Measurements from ENCODE around the gene MCF2L.

The MCF2L gene

DNA sequence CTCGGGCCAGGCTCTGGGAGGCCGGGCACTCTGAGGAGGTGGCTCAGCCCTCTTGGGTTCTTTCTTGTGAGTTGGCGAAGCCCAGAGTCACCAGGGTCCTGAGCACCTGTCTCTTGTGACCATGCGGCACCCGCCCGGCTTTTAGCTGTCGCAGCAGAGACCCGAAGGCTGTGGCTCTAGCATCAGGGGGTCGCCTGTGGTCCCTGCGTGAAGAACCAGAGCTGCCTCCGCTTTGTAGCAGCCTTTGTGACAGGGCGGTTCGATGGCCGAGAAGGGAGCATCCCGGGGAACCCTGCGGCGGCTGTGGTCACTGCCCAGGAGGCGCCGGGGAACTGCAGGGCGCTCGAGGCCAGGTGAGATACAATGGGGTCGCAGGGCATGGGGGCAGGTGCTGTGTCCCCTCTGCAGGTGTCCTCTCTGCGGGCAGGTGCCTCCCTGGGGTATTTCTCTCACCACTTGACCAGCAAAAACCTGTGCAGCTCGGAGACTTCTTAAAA lies 10.4 kb downstream of the MCF2L start:
- no peak for DNase-seq (ENCODE audit: low spot score)

DNA sequence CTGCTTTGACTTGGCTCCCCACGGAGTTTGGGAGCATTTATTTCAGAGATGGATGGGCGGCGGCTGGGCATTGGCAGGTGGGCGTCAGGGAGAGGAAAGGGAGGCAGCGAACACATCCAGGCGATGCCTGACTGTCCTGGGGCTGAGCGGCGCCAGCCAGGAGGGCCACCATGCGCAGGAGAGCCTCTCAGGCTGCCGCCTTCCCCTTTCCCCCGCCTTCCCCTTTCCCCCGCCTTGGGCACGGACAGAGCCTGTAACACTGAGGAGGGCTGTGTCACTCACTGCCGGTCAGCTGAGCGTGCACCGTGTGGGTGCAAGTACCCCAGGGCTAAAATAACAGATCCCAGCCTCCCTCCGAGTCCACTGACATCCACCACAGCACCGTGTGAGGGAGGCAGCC lies 11.4 kb downstream of the MCF2L start:
- no peak for DNase-seq (ENCODE audit: low spot score)

DNA sequence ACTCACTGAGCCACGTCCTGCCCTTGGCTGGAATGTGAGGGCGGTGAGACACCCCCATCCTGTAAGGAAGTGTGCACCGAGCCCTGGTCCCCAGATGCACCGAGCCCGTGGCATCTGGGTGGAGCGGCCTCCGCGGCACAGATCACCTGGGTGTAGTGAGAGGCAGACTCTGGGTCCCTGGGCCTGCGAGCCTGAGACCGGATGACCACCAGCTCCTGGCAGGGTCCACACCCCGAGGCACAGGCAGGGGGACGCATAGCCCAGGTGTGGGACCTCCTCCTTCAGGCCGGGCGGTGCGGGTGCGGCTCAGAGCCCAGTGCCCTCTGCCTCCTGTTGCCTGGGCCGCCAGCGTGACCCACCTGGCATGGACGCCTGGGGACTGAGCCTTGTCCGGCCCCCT lies 12.4 kb downstream of the MCF2L start:
- no peak for DNase-seq (ENCODE audit: low spot score)

DNA sequence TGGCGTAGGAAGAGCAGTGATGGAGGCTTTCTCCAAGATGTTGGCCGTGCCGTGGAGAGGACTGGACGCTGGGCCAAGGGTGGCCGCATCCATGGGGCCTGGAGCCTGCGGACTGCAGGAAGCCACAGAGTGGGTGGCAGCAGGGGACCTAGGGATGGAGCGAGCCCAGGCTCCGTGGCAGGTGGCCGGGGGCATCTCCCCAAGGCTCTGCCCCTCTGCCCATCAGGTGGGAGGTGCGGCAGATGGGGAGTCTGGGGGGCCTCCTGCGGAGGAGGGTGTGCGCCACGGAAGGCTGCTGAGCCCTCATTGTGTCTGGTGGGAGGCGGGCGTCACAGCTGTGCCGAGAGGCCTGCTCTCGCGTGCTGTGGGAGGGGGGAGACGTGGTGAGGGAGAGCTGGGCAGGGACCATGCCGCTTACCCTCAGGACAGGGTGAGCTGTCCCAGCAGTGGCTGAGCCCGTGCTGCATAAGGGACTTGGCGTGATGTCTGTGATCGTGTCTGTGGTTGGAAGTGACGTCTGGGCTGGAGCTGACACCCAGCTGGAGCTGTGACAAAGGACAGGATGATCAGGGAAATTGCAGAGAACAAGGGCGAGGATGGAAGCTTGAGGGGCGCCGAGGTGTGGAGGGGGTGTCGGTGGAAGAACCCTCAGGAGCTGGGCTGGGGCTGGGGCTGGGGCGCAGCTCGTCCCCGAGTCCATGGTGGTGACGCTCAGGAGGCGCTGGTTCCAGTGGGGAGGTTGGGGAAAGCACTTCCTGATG lies 13.4 kb downstream of the MCF2L start:
- DNase-seq (ENCODE audit: low spot score), result no peak

DNA sequence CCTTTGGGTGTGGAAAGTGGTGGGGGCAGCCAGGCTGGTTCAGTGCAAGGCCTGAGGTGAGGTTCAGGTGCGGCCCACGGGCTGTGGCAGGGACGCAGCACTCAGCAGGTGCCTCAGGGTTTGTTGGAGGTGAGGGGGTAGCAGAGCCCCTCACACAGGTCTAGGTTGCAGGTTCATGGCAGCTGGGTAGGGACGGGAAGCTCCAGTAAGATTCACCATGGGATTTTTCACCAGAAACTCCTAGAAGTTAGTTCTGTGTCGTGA lies 14.0 kb downstream of the MCF2L start:
- no peak for DNase-seq (ENCODE audit: low spot score)

DNA sequence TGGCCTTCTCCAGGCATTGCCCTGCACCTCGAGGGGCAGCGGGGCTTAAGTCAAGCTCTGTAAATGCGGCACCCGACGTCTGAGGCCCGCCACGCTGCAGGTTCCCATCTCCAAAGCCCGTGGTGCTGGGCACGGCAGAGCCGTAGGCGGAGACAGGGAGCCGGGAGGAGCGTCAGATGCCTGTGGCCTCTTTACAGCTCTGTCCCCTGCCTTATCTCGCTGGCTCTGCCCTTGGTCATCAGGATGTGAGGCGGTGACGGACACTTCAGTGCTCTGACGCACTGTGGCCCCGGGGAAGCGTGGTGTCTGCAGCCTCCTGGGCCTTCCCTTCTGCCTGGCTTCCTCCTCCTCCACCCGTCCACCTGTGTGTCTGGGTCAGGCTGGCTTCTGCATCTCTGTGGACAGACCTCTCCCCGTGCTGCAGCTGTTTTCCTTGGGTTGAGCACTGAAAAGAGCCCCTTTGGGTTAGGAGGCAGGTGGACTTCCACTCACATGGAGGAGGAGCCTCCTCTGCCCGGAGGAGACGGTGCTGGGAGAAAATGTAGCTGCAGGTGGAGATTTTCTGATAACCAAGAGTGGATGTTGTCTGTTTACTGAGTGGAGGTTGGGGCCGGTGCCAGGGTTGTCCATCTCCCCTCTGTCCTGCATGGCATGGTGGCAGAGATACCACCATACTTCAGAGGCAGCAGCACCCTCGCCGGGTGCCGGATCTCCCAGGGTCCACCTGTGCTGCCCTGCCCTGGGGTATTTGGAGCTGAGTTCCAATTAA lies 14.6 kb downstream of the MCF2L start:
- no peak for DNase-seq (ENCODE audit: low spot score)

DNA sequence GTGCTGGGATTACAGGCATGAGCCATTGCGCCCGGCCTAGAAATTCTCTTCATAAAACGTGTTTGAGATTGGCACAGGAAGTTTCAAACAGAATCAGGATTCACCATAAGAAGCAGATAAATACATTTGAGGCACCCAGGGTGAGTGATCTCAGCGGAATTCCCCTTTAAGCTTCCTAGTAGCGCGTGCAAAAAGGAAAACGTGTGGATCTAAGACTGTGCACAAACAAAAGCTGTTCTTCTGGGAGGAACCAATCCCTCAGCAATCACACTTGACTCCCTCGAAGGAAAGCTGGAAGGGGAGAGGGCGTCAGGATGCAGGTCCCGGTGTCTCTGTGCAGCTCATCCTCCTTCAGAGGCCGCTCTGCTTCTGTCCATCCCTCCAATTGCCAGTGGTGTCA lies 15.5 kb downstream of the MCF2L start:
- no peak for DNase-seq (ENCODE audit: low spot score)

DNA sequence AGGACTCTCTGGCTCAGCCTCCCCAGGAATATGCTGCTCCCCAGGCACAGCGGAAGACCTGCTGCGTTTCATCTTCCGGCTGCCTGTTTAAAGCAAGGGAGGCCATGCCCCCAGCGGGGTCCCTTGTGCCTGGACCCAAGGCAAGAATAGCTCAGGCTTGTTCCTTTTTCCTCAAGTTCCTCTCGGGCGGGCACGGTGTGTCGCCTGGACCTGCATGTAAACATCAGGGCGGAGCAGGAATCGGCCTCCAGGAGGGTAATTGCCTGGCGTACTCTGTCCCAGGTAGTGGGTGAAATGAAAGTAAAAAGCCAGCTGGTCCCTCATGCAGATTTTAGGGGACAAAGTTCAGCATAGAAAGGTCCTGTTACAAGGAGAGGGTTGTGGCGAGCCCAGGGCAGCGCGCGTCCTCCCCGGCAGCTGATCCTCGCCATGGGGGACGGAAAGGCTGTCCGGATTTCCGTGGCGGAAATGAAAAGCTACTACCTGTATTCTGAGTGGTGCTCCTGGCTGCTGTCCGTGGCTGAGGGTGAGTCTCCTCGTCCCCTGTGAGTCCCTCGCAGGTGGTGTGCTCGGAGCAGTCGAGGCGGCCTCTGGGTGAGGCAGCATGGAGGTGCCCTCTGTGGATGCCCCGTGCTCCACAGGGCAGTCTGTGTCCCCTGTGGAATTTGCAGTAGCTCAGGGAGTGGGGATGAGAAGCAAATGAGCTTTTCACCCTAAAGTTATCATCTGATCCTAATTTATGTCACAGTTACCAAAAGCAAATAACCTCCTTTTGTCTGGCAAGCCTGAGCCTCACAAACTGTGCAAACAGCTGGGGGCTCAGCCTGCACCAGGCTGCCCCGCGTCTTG lies 16.2 kb downstream of the MCF2L start:
- no peak for DNase-seq (ENCODE audit: low spot score)

DNA sequence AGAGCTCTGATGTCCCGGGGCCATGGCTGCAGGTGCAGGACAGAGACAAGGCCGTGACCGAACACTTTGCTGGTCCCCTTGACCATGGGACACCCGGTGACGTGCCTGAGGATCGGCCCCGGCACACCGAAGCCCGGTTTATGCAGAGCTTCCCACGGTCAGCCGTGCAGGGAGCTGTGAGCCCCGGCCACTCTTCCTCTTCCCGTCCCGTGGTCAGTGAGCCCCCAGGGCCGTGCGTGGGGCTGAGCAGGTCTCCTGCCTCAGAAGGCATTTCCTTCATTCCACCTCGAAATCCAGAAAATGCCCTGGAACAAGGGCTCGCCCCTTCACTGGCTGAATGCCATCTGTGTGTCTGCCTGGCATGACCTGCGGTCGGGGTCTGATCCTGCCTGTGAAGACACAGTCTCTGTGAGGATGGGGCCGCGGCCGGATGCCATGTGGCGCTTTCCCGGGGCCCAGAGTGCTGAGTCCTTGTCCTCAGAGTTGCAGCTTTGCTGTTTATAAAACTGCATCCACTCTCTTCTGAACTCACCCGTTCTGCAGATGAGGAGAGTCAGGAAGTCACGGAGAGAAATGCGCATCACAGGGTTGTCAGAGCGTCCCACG lies 16.9 kb downstream of the MCF2L start:
- no peak for DNase-seq (ENCODE audit: low spot score)

DNA sequence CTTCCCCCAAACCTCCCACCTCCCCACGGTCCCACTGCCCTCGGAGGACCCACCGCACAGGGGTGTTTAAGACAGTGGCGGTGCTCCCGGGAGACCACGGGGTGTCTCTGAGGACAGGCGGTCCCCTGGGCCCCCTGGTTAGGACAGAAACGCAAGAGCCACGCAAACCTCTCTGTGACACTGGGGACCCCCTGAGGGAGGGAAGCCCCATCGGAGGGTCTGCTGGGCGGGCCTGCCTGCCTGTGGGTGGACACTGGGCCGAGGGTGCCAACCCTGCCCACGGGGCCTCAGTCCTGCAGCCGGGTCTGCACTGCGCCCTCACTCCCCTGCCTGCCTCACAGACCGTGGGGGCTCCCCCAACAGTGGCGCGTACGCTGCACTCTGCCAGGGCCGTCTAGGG lies 17.5 kb downstream of the MCF2L start:
- no peak for DNase-seq (ENCODE audit: low spot score)

DNA sequence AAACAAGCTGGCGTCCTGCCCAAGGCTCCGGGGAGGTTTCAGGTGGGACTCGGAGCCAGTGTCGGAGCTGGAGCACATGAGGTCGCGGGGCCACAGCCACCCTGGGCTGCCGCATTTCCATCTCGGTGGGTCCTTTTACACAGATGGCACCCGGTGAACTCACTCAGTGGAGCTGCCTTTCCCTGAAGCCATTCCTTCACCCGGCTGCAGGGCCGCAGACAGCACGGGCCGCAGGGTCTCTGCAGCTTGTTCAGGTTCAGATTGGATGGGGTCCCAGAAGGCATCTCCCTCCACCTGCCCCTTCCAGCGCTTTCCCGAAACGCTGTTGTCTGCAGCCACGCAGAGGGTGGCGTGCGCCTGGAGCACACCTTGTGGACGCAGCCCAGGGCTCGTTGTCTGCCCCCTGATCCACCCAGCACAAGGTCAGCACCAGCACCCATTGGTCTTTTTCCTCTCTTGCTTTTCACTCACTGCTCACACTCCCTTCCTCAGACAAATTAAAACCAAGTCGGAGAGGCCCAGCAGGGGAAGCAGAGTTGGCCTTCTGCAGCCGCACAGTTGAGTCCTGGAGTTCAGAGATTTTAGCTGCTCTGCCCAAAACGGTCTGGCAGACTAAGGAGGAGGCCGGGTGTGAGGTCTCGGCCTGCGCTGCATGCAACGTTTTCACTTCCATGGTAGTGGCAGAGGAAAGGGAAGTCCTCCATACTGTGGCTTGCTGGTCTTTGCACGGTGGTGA lies 18.1 kb downstream of the MCF2L start:
- DNase-seq (ENCODE audit: low spot score), result no peak

DNA sequence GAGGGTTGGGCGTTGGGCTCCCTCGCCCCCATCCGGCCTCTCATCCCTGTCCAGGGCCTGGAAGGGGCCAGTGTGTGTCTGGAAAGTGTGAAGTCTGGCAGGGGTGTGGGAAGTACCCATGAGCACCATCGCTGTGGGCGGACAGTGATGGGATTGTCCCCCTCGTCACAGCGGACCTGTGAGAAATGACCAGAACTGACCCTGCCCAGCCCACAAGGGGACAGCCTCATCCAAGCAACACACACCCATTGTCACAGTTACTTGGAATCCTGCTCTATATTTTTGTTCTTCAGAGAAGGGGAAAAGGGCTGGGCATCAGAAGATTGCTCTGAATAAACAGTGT lies 18.6 kb downstream of the MCF2L start:
- no peak for DNase-seq (ENCODE audit: low spot score)

DNA sequence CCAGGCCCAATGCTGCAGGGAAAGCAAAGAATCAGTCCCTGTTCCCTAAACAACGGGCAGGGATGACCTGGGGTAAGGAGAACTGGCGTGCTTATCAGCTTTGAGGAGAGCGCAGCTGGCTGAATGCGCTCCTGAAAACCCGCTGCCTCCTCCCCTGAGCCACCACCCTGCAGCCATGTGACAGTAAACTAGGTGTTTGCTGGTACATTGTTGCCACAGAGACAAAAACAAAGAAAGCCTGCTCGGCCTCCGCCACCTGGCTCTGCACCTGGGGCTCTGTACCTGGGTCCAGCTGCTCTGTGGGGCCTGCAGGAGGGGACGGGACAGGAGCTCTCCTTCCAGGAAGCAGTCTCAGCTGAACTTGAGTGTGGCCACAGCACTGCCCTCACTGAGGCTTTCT lies 21.8 kb downstream of the MCF2L start:
- DNase-seq (ENCODE audit: low spot score), result no peak

DNA sequence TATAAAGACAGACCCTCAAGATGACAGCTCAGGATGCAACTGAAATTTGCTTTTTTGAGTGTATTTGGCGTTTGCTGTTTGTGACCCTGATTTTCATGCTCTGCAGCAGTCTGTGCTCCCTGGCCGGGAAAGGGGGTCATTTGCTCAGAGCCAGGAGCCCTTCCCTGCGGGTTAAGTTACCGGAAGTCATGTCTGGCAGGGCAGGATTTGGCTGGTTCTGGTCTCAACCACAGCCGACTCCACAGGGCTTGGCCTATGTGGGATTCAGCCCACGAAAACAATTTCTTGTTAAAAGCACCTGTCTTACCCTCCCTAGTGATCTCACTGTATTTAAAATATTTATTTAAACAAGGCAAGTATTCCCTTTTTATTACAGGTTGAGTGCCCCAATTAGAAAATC lies 22.6 kb downstream of the MCF2L start:
- DNase-seq (ENCODE audit: low spot score), result no peak

DNA sequence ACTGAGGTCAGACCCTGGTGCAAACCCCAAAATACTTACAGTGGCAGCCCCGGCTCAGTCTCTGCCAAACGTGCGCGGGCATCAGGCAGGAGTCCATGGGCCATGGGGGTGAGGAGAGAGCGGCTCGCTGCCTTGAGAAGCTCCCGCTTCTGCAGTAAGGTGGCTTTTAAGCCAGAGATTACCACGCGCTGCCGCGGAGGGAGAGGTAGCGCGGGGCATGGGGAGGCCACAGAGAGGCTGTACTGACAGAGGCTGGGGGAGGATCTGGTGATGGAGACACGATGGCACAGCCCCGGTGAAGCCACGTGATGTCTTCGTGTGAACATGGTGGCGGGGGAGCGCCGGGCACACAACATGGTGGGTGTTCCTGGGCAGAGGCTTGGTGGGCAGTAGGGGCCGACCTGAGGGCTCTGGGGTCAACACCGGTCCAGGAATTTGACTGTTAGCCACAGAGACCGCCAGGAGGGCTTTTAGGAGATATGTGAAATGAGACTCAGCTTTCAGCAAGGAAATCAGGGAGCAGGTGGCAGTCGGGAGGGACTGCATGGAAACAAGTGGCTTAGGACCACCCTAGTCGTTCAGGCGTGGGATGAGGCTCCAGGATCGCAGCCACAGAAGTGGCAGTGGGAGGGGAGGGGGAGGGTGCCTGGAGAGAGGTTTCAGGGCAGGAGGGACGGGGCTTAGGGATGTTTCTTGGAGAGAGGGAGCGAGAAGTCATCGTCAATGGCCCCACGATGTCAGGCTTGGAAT lies 24.1 kb downstream of the MCF2L start:
- no peak for DNase-seq (ENCODE audit: low spot score)

DNA sequence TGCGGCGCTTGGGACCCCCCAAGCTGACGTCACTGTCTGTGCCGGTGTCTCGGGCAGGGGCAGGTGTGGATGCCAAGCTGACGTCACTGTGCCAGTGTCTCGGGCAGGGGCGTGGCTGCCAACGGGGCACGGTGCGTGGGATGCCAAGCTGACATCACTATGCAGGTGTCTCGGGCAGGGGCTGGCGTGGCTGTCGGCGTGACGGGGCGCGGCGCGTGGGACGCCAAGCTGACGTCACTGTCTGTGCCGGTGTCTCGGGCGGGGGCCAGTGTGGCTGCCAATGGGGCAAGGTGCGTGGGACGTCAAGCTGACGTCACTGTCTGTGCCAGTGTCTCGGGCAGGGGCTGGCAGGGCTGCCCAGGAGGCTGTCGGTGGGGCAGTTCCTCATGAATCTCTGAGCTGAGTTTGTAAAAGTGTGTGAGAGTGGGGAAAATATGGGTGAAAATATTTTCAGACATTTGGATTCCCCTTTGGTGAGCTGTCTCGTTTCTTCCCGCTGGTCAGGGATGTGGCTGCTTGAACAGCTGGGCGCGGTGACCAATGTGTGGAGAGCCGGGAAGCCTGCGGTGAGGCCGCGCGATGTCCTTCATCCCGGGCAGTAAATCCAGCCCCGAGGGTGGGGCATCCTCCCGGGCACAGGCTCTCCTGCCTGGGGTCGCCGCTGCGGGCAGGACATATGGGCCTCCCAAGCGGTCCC lies 25.2 kb downstream of the MCF2L start:
- DNase-seq (ENCODE audit: low spot score), result no peak

DNA sequence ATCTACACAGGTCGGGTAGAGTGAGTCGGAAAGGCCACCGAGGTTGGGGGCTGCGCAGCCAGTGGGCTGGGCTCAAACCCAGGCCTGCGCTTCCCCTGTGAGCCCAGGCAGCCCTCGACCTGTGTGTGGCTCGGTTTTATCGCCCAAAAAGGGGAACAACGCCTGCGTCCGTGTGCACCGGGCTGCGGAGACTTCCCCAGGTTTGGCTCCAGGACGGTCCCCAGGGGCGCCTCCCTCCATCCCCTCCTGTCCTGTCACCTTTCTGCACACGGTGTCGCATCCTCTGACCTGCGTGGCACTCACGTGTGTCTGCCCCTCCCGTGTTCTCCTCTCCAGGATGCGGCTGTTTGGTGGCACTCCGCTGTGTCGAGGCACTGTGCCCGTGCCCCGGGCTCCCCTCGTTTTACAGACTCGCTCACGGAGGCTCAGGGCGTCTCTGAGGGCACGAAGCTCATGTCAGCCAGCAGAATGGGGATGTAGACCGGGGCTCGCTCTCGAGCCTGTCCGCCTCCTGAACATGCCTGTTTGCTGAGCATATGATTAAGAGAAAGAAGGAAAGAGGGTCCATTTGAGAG lies 25.9 kb downstream of the MCF2L start:
- no peak for DNase-seq (ENCODE audit: low spot score)

DNA sequence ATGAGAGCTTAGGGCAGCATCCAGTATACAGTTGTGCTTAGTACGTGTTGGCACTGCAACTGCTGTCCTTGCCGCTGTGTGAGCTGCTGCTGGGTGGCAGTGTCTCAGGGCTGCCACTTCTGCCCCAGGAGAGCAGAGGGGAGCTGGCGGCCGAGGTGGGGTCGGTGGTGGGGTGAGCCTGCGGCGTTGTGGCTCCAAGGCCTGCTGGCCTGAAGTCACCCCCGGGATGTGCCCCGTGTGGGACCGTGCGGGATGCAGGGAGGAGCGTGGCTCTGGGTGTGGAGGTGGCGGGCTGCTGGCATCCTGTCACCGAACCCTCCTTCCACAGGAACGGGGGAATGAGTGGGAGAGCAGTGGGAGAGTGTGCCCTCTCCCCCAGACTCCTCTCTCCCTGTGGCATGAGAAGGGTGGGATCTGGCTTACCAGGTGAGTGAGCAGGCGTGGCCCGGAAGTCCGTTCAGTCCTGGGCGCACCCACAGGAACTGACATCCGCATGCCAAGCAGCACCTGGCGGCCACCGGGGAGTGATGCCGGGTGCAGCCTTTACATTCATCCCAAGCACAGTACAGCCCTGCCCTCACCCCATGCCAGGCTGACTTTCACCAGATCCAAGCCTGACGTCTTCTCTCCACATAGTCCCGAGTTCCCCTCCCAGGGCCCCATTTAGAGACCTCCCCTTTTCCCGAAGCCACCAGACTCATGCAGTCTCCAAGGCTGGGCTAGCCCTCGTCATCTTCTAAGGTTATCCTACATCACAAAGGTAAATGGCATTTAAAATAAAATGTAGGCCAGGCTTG lies 26.6 kb downstream of the MCF2L start:
- DNase-seq (ENCODE audit: low spot score), result no peak

DNA sequence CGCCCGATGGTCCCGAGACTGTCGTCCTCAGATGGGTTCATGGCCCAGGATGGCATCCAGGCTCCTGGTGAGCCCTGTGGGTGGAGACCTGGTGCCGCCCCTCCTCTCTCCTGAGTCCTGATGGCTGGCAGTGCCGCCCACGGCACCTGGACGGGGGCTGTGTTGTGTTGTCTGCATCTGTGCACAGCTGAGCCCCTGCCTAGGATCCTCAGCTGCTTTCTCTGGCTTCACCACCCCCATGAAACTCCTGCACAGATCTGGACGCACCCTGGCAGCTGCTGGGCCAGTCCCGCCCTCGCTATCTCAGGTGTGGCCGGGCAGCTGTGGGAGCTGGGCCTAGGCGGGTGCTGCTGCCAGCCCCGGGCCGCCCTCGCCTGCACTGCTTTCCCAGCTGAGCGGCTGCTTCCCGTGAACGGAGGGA lies 27.7 kb downstream of the MCF2L start:
- no peak for DNase-seq (ENCODE audit: low spot score)

All from kidney capillary endothelial cell (primary cell).